HG03565 (cell line): Measurements from ENCODE around the gene CCRL2.
"Not testable (repeated sequence)": the region's sequence is repeated elsewhere in the genome, so short reads cannot be mapped to it uniquely, and the experiment has no call there.

Experiments
- ATAC-seq: cut with Tn5 transposase; IDR thresholded peaks from one replicate; pipeline ENCODE4 v1.9.1; 2021; ENCODE audit warnings: mild to moderate bottlenecking, moderate library complexity; ENCODE audit not compliant: unreplicated experiment

CCRL2 gene

DNA sequence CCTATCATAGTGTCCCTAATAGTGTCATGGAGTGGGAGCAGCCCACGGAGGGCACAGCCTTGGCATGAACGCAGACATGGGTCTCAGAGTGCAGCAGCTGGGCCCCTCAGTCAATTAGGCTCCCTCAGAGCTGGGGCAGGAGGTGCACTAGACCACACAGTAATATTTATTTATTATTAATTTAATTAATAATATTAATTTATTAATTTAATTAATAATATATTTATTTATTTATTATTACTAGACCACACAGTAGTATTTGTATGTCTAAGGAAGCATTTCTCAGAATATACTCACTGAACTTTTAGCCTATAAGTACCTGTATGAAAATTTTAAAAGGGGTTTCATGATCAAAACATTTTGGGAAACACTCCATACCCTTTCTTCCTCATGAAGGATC, 5.5 kb upstream of the CCRL2 start:
- no peak for ATAC-seq

DNA sequence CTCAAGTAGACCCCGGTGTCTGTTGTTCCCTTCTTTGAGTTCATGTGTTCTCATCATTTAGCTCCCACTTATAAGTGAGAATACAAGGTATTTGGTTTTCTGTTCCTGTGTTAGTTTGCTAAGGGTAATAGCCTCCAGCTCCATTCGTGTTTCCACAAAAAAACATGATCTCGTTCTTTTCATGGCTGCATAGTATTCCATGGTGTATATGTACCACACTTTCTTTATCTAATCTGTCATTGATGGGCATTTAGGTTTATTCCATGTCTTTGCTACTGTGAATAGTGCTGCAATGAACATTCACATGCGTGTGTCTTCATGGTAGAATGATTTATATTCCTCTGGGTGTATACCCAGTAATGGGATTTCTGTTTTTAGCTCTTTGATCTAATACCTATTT, 4.2 kb upstream of the CCRL2 start:
- not testable (repeated sequence) for ATAC-seq

DNA sequence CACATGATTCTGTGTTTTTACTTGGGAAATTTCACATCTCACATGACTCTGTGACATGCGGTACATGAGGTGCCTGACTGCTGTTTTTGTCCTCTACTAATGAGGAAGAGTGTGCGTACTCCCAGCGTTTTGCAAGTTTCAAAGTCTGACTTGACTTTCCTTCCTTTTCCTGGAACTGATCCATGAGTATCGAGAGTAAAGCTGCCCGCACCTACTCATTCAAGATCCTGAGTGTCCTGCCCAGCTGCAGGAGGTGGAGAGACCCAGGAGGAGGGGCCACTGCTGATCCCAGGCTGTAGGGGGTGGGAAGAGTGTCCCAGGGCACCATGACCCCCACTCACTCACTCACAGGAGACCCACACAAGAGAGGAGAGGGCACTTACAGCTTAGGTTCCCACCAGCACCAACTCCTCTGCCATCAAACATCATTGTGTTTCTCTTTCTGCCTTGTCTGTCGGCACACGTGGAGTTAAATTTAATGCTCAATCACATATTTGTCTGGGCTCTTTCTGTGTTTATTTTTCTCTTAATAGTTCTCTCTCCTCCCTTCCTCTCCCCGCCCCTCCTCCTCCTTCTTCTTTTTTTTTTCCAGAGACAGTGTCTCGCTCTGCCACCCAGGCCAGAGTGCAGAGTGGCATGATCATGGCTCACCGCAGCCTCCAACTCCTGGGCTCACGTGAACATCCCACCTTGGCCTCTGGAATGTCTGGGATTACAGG, 1.6 kb upstream of the CCRL2 start:
- no peak for ATAC-seq

DNA sequence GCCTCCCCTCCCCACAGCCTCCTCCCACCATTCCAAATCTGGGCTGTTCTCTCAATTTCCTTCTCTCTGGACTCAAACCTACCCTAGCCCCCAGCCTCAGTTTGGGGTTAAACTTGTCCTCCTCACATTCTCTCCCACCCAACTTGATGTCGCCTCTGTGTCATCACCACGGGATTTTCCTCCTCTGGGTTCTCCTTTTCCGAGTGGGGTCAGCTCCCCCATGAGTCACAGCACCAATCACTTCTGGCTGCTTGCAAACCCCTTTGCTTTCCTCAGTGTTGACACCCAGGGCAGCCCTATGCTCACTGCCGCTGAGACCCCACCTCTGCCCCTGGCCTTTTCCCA, 644 bp upstream of the CCRL2 start:
- ATAC-seq: no peak

DNA sequence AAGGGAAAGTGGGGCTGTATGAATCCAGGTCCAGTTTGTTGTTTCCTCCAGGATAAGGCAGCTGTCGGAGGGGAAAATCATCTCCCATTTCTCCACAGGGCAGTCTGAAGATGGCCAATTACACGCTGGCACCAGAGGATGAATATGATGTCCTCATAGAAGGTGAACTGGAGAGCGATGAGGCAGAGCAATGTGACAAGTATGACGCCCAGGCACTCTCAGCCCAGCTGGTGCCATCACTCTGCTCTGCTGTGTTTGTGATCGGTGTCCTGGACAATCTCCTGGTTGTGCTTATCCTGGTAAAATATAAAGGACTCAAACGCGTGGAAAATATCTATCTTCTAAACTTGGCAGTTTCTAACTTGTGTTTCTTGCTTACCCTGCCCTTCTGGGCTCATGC, 911 bp downstream of the CCRL2 start:
- ATAC-seq: no peak

DNA sequence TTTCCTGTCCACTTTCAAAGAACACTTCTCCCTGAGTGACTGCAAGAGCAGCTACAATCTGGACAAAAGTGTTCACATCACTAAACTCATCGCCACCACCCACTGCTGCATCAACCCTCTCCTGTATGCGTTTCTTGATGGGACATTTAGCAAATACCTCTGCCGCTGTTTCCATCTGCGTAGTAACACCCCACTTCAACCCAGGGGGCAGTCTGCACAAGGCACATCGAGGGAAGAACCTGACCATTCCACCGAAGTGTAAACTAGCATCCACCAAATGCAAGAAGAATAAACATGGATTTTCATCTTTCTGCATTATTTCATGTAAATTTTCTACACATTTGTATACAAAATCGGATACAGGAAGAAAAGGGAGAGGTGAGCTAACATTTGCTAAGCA, 1.8 kb downstream of the CCRL2 start:
- ATAC-seq: no peak

DNA sequence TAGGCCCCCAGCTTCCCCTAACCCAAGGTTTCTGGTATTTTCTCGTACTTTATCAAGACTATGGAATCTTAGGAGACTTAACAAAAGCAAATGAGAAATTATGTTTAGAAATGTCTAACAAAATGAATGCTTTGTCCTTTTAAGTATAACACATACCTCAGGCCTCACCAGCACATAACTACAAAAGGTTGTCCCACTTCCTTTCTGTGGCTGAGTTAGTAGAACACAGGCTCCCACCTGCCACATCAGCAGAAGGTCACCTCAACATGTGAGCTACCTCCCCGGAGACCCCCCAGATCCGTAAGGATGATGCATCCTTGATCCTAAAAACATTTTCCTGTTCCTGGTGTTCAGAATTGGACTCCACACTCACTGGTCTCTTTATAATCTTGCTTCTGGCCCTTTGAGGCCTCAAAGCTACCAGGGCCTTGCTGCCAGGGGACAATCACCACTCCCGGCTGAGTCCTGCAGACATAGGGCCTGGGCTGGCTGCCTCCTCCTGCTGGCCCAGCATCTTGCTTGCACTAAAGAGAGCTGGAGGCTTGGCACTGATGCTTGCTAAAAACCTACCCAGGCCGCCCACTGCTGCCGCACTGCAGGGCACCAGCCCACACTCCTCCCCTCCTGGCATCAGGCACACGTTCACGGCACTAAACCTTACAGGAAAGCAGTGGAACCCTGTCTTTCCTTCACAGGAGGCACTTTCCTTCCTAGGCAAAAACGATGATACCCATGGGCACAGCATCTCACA, 2.9 kb downstream of the CCRL2 start:
- no peak for ATAC-seq

DNA sequence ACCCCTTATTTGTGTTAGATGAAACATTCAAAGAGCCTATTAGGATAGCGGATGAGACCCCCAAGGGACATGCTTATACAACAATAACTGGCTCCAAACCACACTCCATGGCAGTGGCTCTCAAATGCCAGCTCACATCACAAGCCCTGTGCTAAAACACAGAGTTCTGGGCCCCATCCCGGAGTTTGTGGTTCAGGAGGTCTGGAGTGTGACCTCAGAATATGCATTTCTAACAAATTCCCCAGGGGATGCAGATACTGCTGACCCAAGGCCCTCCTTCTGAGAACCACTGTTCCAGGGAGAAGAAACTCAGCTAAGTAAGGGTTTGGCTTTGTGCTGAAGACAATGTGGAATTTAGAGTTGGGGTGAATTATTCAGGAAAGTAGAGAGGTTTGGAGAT, 3.6 kb downstream of the CCRL2 start:
- no peak for ATAC-seq

DNA sequence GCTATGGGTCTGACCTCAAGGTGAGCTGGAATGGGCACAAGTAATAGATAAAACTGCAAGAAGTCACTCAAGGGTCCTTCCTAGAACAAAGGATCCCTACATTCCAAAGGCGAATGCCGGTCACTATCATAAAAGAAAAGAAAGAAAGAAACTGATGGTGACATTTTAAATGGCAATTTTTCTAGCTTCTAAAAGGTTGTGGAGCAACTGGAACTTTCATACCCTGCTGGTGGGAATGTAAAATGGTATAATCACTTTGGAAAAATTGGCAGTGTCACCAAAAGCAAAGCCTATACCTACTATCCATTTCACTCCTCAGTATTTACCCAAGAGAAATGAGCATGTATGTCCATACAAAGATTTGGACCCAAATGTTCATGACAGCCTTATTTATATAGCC, 4.2 kb downstream of the CCRL2 start:
- ATAC-seq: no peak

DNA sequence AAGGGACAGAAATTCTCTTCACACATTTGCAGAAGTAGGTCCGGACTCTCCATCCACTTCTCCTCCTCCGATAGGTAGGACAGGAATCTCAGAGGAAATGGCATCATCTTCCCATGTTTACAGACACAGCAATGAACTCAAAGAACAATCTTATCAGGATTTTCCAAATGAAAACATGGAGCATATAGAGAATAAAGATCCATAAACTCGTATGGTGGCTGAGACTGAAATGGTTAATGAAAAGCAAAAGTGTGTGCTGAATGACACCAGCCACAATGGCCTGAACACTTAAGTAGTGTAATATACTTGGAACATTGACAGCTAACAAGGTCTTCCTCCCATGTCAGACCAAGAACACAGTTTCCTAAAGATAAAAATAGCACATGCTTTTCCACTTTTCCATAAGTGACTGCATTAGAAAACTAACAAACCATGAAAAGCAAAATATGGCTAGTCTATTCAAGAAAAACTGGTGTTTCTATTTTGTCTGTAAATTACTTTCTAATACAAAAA, 5.8 kb downstream of the CCRL2 start:
- no peak for ATAC-seq

DNA sequence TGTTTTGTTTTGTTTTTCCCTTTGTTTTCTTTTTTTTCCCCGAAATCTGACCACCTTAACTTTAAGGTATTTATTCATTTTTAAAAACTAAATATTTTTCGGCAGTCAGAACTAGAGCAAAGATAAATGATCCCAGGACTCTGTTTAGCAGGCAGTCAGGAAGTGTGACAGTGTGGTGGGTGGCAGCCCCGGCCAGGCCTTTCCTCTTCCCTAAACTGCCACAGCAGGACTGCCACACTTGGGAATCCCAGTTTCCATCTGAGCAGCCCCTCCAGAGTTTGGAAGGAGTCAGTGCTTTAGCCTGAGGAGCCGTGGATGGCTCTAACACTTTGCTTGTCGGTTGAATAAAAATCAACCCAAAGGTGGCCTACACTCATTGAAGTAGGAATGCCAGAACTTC, 6.9 kb downstream of the CCRL2 start:
- no peak for ATAC-seq

DNA sequence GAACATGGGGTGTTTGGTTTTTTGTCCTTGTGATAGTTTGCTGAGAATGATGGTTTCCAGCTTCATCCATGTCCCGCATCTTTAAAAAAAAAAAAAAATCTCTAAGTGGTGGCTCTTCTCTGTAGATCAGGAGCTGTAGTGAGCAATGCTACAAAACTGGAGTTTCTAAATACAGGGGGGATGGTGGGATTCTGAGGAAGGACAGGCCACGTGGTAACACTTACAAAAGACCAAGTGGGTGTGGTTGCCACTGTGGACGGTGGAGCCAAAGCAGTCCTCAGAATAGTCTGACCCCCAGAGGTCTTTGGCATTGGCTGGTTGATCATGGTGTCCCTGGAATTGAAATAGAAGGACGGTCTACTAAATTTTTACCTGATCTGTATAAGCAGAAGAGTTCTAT, 7.7 kb downstream of the CCRL2 start:
- ATAC-seq: no peak

DNA sequence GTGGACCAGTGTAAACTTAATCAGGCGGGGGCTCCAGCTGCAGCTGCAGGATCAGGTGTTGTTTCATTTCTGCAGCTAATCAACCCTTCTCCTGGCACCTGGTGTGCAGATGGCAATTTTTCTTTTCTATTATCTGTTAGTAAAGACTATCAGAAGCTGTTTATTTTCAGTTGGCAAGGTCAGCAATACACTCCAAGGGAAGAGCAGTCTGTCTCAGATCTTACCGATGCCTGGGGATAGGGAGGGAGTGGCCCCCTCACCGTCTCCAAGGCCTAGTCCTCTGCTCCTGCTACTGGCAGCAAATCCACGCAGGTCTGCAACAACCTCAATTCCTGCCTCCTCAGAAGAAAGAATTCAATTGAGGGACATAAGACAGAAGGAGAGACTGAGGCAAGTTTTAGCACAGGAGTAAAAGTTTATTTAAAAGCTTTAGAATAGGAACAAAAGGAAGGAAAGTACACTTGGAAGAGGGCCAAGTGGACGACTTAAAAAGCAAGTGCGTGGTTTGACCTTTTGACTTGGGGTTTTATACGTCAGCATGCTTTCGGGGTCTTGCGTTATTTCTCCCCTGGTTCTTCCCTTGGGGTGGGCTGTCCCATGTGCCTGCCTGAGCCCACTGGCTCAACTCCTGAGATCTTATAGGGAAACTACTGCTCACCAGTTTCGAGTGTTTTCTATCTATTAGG, 9.2 kb downstream of the CCRL2 start:
- no peak for ATAC-seq

DNA sequence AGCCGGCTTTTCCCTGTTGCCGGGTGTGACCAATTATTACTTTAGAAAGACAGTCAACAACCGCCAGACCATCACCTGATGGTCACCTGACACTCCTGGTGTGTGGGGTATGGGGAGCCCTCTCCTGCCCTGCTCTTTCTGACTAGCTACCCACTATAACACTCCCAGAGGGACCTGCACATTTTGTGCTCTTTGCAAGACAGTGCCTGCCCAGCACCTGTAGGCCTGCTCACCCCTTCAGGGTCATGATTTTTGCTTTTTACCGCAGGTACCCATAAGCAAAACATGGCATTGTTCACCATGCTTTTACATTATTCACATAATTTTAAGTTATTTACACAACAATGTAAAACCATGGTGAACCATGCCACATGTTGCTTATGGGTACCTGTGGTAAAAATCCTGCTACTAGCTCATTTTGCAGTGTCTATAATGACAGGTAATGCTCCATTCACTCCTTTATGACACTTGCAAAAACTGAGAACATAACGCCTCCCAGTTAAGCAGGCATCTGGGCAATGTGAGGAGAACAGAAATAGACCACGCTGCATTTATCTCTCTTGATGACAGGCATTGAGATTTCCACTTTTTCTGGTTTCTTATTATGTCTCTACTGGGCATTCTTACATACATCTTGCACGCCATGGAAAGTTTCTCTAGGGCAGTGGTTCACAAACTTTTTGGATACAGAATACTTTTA, 9.9 kb downstream of the CCRL2 start:
- ATAC-seq: no peak

DNA sequence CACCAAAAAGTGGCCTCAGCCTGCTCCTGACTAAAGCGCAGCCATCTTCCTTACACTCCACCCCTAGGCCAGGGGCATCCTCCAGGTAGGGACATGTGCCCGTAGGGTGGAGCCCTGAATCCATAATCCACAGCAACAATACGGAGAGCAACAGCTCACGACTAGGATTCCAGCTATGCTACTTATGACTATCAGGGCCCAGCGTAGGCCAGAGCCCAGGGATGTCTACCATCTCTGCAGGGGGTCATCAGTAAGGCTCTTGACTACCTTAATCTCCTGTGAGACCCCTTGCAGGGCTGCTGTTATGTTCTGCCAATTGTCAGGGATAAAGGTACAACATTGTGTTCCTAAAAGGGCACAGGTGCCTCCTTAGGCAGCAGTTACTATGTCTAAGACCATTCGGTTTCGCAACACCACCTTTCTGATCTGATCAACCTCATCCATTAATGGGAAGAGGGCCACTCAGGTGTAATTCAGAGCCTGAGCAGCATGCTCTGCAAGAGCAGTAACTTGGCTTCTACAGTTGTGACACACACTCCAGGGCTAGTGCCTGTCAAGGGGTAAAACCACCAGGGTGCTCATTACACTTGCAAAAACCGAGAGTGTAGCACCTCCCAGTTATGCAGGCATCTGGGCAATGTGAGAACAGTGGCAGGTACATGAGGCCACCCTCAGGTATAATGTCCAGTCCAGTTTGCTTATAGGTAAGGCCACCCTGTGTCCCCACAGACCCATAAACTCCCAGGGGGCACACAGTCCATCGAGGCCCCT, 11.0 kb downstream of the CCRL2 start:
- ATAC-seq: no peak

DNA sequence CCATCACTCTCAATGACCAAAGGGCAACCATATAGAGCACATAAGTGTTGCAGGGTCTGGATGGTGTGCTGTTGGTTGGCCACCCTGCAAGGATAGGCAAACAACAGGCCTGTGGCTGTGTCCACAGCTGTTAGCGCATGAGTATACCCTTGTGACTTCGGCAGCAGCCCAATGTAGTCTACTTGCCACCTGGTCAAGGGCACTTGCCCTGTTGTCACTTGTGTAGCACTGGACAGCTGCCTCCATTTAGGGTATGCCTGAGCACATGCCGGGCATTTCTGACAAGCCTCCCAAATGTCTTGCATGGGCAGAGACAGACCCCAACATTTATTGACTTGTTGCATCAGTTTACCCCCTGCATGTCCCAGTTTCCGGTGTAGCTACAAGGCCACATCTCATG, 12.8 kb downstream of the CCRL2 start:
- no peak for ATAC-seq

DNA sequence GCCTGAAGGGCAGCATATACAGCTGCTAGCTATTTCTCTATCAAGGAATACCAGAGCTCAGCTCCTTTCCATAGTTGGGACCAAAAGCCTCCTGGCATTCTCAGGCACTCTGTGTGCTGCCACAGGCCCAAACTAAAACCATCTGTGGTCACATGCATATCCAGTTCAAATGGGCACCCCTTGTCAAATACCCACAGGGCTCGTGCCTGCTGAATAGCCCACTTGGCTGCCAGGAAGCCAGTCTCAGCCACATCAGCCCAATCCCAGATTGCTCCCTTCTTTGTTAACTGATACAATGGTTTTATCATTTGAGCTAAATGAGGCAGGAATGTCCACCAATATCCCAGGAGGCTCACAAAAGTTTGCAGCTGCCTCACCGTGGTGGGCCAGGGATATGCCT, 13.9 kb downstream of the CCRL2 start:
- ATAC-seq: no peak

DNA sequence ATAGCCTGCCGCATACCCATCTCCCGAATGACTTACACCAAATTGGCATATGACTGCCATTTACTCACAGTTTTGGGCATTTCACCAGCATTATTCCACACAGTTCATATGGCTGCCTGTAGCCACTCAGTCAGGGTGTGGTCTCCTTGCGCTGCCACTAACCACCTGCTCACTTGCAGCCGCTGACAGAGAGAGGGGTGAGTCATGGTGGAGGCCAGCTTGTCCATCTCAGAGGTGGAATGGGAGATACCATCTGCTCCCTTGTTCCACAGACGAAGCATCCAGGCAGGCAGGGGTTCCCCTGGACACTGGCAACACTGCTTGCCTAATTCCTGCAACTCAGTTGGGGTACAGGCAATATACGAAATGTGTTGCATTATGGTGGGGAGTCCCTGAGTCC, 15.6 kb downstream of the CCRL2 start:
- no peak for ATAC-seq

DNA sequence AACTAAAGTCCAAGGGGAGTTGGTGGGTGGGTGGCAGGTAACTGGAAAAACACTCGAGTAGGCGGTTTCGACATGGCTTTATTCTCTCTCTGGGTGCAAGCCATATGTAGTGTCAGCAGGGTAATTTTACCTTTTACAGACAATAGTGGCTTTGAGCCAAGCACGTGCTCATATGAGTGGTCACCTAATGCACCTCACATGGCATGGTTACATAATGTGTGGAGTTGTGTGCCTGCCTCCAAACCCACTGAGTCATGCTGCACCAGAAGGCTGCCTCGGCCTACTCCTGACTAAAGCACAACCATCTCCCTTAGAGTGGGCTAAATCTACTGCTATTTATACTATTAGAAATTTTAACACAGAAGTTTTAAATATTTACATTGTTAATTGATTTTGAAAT, 16.5 kb downstream of the CCRL2 start:
- ATAC-seq: no peak

DNA sequence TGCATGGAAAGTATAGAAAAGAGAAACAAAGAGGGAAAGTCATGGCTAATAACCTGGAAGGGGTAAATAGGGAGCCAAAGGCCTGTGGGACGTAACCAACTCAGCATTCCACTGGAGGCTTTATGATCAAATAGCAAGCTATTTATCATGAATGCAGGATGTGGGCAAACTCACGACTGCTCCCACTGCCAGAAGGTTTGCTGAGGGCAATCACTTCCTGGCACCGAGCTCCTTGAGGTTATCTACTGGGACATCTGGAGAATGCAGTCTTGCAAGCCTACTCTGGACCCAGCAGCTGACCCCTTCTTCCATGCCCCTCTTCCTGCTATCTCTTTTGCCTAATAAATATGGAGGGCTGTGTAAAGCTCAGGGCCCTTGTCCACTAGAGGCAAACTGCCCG, 19.4 kb downstream of the CCRL2 start:
- not testable (repeated sequence) for ATAC-seq

DNA sequence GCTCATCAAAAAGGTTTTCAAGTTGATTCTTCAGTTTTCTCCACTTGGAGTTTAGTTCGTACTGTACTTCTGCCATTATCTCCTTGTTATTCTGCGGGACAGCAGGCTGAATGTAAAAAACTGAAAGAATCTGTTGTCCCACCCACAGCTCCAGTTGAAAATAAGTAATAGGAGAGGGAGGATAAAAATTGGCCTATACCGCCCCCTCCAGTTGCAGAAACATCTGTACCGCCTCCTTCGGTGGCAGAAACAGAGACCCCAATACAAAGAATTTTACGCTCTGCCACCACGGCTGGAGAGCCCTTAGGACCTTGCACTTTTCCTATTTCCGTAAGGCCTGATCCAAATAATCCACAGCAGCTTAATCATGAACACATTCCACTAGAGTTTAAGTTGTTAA, 20.3 kb downstream of the CCRL2 start:
- ATAC-seq: not testable (repeated sequence)
